ENCODE measurements around the gene KDM5B.
"Not testable (repeated sequence)": the region's sequence is repeated elsewhere in the genome, so short reads cannot be mapped to it uniquely, and the experiment has no call there.

KDM5B gene

GRCh38 chr1:202750024-202750423 is 58.2 kb downstream of the KDM5B start:
- in situ Hi-C loops (cut with MboI; ENCODE audit: low pct_unique_long_range_greater_than_20kb, low sequenced_read_pairs, unreplicated experiment), result loop anchor here (25.0 kb wide), 1 partner anchor 237 kb away; no protein-coding TSS in a partner anchor
- no peak for TF ChIP-seq CTCF (IDR thresholded peaks at IDR 0.05; ENCODE audit: extremely low read depth, insufficient read depth, missing control alignments)
- DNase-seq (ENCODE audit: low spot score), result no peak

- in situ Hi-C loops (cut with MboI; ENCODE audit: low pct_unique_long_range_greater_than_20kb, low sequenced_read_pairs, unreplicated experiment), result no loop called here
- no peak for TF ChIP-seq CTCF (IDR thresholded peaks at IDR 0.05; ENCODE audit: extremely low read depth, insufficient read depth, missing control alignments)
- DNase-seq (ENCODE audit: low spot score), result no peak
These were observed 62.8 kb downstream of the KDM5B start for GRCh38 chr1:202745323-202745888.

GRCh38 chr1:202744770-202745169 is 63.5 kb downstream of the KDM5B start:
- DNase-seq (ENCODE audit: low spot score); in situ Hi-C loops (cut with MboI; ENCODE audit: low pct_unique_long_range_greater_than_20kb, low sequenced_read_pairs, unreplicated experiment): not testable (repeated sequence)

GRCh38 chr1:202742496-202742895 is 65.7 kb downstream of the KDM5B start:
- no peak for DNase-seq (ENCODE audit: low spot score)
- no peak for TF ChIP-seq CTCF (IDR thresholded peaks at IDR 0.05; ENCODE audit: extremely low read depth, insufficient read depth, missing control alignments)
- in situ Hi-C loops (cut with MboI; ENCODE audit: low pct_unique_long_range_greater_than_20kb, low sequenced_read_pairs, unreplicated experiment), result no loop called here

GRCh38 chr1:202733251-202733650 is 75.0 kb downstream of the KDM5B start:
- in situ Hi-C loops (cut with MboI; ENCODE audit: low pct_unique_long_range_greater_than_20kb, low sequenced_read_pairs, unreplicated experiment), result no loop called here
- DNase-seq (ENCODE audit: low spot score), result no peak
- no peak for TF ChIP-seq CTCF (IDR thresholded peaks at IDR 0.05; ENCODE audit: extremely low read depth, insufficient read depth, missing control alignments)

GRCh38 chr1:202728951-202729350 is 79.3 kb downstream of the KDM5B start:
- TF ChIP-seq CTCF (IDR thresholded peaks at IDR 0.05; ENCODE audit: extremely low read depth, insufficient read depth, missing control alignments), result no peak
- in situ Hi-C loops (cut with MboI; ENCODE audit: low pct_unique_long_range_greater_than_20kb, low sequenced_read_pairs, unreplicated experiment), result no loop called here
- DNase-seq (ENCODE audit: low spot score), result no peak

- TF ChIP-seq CTCF (IDR thresholded peaks at IDR 0.05; ENCODE audit: extremely low read depth, insufficient read depth, missing control alignments), result no peak
- in situ Hi-C loops (cut with MboI; ENCODE audit: low pct_unique_long_range_greater_than_20kb, low sequenced_read_pairs, unreplicated experiment), result no loop called here
- no peak for DNase-seq (ENCODE audit: low spot score)
These were observed 82.7 kb downstream of the KDM5B start for GRCh38 chr1:202725526-202725925.

Measured in GM13977 (cell line).